Measurements from ENCODE around the gene KCNAB1. TPM values are rescaled to one million over a fixed set of nuclear protein-coding genes. Genes with fewer than 3 reads are reported as not detected.

The KCNAB1 gene
- total and polyA plus RNA-seq, 4 donors: 0.16 to 2.4 (median 0.72) TPM

DNA sequence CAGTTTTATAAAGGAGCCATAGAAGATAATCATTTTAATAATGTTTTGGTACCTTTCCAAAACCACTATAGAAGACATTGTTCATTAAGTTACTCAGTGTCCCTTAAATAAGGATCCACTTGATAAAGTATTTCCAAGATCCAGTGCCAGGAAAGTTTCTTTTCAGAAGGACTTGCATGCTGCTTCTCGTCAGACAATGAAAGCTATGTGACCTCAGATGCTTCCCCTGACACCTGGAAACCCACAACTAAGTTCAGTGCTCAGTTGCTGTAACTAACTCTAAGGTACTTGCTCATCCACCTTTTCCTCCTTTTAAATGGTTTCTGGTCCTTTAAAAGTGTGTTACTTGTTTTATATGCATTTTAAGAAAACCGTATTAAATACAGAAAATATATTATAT is 427.3 kb downstream of the KCNAB1 start:
- ATAC-seq (ENCODE audit: insufficient read depth, low FRiP score): no peak
- peaks cover 19 to 42% (median 32%) of the 10 kb centered on the region in 4 donors for H3K36me3 ChIP-seq (ENCODE audit: control insufficient read depth in 4 of 4, insufficient read depth in 4 of 4, low read length in 4 of 4)
- no peaks in the 10 kb centered on the region for H3K27me3 ChIP-seq (ENCODE audit: control insufficient read depth in 3 of 3, insufficient read depth in 3 of 3, low read length in 2 of 3)
- H3K4me1 ChIP-seq (ENCODE audit: control insufficient read depth in 5 of 5, insufficient read depth in 5 of 5, low read length in 5 of 5): peaks cover 0 to 43% (median 0%) of the 10 kb centered on the region in 5 donors
- H3K4me3 ChIP-seq: no peak overlapping the region
- H3K9me3 ChIP-seq (ENCODE audit: control insufficient read depth in 4 of 4, insufficient read depth in 3 of 4, low read length in 3 of 4): no peaks in the 10 kb centered on the region
- peak overlapping the region in 1 of 2 donors; percentile 86 for H3K27ac ChIP-seq (ENCODE audit: low read depth in 1 of 2, low read length in 1 of 2)
- no peak for DNase-seq
- H3K9ac ChIP-seq (ENCODE audit: insufficient read depth in 1 of 2, low read length in 2 of 2): no peak overlapping the region
- TF ChIP-seq, protein P1, sequence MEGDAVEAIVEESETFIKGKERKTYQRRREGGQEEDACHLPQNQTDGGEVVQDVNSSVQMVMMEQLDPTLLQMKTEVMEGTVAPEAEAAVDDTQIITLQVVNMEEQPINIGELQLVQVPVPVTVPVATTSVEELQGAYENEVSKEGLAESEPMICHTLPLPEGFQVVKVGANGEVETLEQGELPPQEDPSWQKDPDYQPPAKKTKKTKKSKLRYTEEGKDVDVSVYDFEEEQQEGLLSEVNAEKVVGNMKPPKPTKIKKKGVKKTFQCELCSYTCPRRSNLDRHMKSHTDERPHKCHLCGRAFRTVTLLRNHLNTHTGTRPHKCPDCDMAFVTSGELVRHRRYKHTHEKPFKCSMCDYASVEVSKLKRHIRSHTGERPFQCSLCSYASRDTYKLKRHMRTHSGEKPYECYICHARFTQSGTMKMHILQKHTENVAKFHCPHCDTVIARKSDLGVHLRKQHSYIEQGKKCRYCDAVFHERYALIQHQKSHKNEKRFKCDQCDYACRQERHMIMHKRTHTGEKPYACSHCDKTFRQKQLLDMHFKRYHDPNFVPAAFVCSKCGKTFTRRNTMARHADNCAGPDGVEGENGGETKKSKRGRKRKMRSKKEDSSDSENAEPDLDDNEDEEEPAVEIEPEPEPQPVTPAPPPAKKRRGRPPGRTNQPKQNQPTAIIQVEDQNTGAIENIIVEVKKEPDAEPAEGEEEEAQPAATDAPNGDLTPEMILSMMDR (IDR thresholded peaks at IDR 0.05; ENCODE audit: control extremely low read depth, extremely low read depth): no peak
- 60 to 81% methylated on average over 2 of the region's 2 CpGs for WGBS, 2 donors

DNA sequence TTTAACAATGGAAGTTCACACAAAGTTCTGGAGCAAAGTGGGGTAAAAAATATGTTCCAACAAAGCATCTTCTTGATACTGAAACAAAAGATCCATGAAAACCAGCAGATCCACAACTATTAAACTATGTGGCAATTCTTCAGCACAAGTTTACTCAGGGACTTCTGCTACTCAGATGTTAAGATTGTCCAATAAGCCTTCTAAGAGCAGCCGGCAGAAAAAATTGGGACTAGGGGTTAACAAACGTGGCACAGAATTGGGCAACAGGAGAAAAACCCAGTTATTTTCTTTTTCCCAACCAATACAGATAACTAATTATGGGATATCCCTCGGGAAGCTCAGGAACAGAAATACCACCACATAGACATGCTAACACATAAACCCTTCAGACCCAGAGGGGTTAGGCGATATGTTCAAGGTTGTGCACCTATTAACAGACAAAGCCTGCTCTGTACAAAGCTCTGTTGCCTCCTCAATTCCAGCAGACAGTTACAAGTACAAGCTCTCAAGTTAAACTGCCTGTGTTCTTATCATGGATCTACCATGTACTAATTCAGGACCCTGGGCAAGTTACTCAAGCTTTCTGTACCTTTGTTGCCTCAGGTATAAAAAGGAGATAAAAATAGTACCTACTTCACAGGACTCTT is 427.8 kb downstream of the KCNAB1 start:
- WGBS, 2 donors: 73 to 90% methylated on average over 4 of the region's 4 CpGs
- H3K27ac ChIP-seq (ENCODE audit: low read depth in 1 of 2, low read length in 1 of 2): peak overlapping the region in 1 of 2 donors; percentile 86

DNA sequence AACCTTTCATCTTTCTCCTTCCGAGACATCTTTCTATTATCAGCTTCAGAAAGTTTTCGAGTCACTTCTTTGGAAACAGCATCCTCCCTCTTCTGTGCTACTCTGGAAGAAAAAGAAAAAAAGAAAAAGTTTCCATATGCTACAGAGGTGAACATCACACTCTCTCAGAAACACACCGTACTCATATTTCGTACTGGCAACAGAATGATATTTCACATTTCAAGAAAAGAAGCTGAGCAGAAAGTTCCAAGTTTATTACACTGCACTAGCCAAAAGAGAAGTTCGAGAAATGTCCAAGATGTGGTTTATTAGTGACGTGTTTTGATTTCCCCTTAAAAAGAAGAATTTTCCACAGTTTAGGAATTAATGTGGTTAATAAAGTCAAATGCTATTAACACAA is 428.5 kb downstream of the KCNAB1 start:
- ATAC-seq (ENCODE audit: insufficient read depth, low FRiP score) (no peak), DNase-seq (no peak)
- H3K27ac ChIP-seq (ENCODE audit: low read depth in 1 of 2, low read length in 1 of 2): peak overlapping the region in 1 of 2 donors; percentile 86
- H3K4me1 ChIP-seq (ENCODE audit: control insufficient read depth in 5 of 5, insufficient read depth in 5 of 5, low read length in 5 of 5): peaks cover 0 to 33% (median 5%) of the 10 kb centered on the region in 5 donors
- H3K36me3 ChIP-seq (ENCODE audit: control insufficient read depth in 4 of 4, insufficient read depth in 4 of 4, low read length in 4 of 4): peaks cover 16 to 36% (median 25%) of the 10 kb centered on the region in 4 donors
- H3K9me3 ChIP-seq (ENCODE audit: control insufficient read depth in 4 of 4, insufficient read depth in 3 of 4, low read length in 3 of 4): no peaks in the 10 kb centered on the region
- no peak overlapping the region for H3K9ac ChIP-seq (ENCODE audit: insufficient read depth in 1 of 2, low read length in 2 of 2)
- no peaks in the 10 kb centered on the region for H3K27me3 ChIP-seq (ENCODE audit: control insufficient read depth in 3 of 3, insufficient read depth in 3 of 3, low read length in 2 of 3)
- no peak overlapping the region for H3K4me3 ChIP-seq
- 74 to 83% methylated on average over 6 of the region's 6 CpGs for WGBS, 2 donors
- TF ChIP-seq, protein P1 (IDR thresholded peaks at IDR 0.05; ENCODE audit: control extremely low read depth, extremely low read depth): no peak

More for the DNA sequence above, 427.8 kb downstream of the KCNAB1 start:
- Histone ChIP-seq H3K9ac (ENCODE audit: insufficient read depth in 1 of 2, low read length in 2 of 2) (no peak overlapping the region), H3K4me3 (no peak overlapping the region), H3K27me3 (ENCODE audit: control insufficient read depth in 3 of 3, insufficient read depth in 3 of 3, low read length in 2 of 3) (no peaks in the 10 kb centered on the region), H3K4me1 (ENCODE audit: control insufficient read depth in 5 of 5, insufficient read depth in 5 of 5, low read length in 5 of 5) (peaks cover 0 to 40% (median 4%) of the 10 kb centered on the region in 5 donors), H3K9me3 (ENCODE audit: control insufficient read depth in 4 of 4, insufficient read depth in 3 of 4, low read length in 3 of 4) (no peaks in the 10 kb centered on the region), H3K36me3 (ENCODE audit: control insufficient read depth in 4 of 4, insufficient read depth in 4 of 4, low read length in 4 of 4) (peaks cover 20 to 39% (median 31%) of the 10 kb centered on the region in 4 donors)
- ATAC-seq (ENCODE audit: insufficient read depth, low FRiP score): no peak
- TF ChIP-seq, protein P1 (IDR thresholded peaks at IDR 0.05; ENCODE audit: control extremely low read depth, extremely low read depth): no peak
- no peak for DNase-seq
